Smooth muscle cell of the brain vasculature (primary cell): Measurements from ENCODE around the gene DPP4.
"Not testable (repeated sequence)": the region's sequence is repeated elsewhere in the genome, so short reads cannot be mapped to it uniquely, and the experiment has no call there.

Experiments used
- DNase-seq: peaks from one replicate; pipeline ENCODE4 v3.0.0-alpha.2; 2012; ENCODE audit warnings: low read depth, low spot score

The DPP4 gene

DNA sequence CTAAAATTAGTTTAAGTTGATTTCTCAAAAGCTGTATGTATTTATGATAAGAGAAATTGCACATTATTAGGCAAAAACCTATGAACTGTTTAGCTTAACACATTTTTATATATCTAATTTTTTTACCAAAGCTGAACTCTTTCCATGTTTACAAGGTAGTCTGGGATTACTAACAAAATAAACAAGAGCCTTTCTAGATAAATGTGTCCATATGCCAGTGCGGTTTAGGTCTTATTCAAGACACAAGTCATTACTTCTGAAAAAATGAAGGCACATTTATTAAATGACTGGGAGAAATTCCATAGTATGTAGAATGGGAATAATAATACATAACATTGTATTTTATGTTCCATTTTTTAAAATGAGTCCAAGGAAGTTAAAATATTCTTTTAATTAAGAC is 82.0 kb downstream of the DPP4 start:
- DNase-seq: no peak

DNA sequence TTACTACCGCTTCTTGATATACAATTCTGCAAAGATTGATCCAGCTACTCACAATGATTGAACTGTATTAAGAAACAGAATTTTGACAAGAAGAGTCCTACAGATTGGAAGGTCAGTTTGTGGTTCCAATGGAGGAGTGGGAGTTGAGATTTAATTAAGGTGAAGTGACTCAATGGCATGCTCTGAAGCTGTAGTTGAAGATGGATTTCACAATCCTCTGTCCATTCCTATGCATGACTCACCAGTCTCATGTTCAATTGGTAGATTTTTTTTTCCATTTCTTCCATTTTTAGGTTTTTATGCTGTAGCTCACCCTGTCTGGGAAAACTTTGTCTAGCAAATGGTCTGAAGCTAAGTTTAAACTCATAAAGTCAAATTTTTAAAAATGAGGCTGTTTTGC is 83.3 kb downstream of the DPP4 start:
- DNase-seq: peak; percentile 21

DNA sequence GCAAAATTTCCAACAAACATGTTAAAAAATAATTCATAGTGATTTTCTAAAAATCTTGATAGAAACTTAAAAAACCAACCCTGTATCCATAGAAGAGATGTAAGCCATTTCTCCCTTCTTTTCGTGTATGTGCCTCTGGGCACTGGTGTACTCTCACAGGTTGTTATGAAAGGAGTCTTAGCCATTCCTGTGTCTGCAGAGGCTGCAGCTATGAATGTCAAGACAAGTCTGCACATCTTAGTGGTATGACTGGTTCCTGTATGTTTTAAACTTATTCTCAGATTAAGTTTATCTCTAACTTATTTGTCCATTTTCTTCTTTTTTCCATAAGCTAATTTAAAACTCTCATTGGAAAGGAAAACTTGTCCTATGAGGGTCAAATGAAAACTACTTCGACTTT is 84.0 kb downstream of the DPP4 start:
- DNase-seq: no peak

DNA sequence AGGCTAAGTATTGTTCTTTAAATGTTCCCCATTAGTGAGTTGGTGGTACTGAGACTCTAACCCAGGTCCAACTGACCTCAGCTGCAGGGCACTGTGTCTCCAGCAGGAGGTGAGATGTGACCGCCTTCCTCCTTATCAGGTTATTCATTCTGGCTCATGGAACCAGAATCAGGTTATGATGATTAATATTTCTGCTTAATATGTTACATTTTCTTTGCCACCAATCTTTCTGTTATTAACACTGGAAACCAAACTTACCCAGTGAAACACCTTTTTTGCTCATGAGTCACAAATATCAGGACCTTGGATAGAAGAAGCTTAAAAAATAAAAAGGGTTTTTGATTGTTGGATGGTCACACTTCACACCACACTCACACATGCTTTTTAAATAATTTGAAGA is 85.4 kb downstream of the DPP4 start:
- DNase-seq: no peak

- DNase-seq: no peak
Observed at GRCh38 chr2:161987311-161987710, 86.7 kb downstream of the DPP4 start.

DNA sequence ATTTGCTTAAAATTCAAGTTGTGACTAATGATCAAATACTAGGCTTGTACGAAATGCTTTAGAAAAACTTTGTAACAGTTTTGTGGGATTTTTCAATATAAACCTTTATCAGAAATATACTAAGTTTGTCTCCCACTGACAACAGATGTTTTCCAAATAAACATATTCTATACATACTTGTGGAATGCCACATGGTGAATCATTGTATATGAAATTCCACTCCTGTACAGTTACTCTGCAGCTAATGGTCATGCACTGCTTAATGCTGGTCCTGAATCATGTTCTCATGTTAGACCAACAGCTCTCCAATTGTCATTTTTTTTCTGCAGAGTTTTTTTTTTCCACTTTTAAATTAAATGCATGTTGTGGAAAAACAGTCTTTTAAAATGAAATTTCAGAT is 90.1 kb downstream of the DPP4 start:
- no peak for DNase-seq

DNA sequence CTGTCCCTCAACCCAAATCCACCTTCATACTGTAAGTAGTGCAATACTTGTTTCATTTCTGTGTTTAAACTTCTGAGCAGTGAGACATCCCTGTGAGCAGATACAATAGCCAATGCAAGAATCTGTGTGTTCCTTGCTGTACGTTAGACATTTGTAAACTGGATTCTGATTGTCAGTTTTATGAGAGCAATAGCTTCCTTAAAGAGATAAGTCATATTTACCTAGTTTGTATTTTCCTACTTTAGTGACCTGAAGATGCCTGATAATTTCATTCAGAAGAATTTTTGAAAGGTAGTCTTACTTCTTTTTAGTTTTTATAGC is 90.7 kb downstream of the DPP4 start:
- DNase-seq: no peak

DNA sequence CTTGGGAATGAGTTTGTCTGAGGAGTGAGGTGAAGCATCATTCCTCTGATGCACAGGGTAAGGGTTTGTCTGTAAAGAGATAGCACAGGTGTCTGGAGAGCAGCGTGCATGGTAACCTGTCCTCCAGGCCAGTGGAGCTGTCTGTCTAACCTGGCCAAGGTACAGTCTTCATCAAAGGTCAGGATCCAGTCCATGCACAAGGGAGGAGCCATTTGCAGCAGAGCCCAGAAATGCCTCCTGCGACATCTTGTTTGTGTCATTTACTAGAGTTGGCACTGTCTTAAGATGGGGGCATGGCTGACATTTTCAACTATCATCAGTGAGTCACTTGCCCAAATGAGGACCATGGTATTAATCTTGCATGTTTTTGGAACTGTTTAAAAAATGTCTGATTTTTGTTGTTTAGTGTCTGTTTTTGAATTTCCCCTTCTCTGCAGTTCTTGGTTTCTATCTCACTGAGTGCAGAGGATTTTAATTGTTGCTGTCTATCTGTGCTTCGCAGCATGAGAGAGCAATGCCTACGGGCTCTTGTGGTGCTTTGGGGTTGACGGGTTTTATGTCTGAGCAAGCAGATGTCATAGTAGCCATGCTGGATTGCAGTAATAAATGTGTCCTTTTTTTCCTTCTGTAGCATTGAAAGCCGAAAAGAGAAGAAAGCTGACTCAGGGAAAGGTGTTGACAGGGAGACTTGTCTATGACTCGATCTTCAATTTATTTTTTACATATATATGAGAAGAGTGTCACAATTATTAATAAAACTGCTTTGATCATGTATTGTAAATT is 91.3 kb downstream of the DPP4 start:
- DNase-seq: no peak

DNA sequence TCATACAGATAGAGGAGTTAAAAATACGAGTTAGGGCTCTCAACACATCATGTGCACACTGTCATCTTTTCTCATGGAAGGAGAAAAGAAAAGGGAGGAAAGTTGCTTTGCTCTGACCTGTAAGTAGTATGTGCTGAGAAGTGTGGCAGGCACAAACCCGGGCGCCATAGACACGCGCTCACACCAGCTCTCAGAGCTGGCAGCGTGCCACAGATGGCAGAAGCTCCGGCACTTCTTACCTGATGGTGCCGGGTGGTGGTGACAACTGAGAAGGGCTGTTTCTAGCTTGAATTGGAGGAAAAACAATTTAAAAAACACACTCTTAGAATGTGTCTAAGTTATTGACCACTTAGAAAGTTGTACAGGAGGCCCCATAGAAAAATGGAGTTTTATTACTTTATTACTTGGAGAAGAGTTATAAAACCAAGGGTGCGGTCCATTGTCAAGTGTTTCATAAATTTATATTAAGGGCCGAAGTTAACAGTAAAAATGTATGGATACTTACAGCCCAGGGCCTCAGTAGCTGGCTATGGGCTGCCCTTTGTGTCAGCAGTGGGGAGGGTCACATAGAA is 92.2 kb downstream of the DPP4 start:
- DNase-seq: no peak

GRCh38 chr2:161980976-161981375 is 93.0 kb downstream of the DPP4 start:
- no peak for DNase-seq

DNA sequence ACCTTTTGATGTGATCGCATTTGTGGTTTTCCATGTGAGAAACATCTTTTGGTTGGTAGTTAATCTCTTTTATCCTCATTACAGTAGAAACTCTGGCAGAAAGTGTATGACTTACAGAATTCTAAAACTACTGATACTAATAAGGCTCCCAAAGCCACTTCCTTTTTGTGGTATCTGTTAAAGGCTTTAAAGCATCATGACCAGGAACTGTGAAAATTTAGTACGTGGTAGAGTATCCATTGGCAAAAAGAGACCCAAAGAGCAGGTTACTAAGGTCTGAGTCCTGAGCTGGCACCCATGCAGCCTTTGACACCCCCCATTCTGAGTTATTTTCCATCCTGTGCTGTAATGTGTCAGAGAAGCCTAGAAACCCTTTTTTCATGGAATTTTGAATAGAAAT is 94.5 kb downstream of the DPP4 start:
- no peak for DNase-seq

GRCh38 chr2:161977926-161978325 is 96.1 kb downstream of the DPP4 start:
- DNase-seq: not testable (repeated sequence)

DNA sequence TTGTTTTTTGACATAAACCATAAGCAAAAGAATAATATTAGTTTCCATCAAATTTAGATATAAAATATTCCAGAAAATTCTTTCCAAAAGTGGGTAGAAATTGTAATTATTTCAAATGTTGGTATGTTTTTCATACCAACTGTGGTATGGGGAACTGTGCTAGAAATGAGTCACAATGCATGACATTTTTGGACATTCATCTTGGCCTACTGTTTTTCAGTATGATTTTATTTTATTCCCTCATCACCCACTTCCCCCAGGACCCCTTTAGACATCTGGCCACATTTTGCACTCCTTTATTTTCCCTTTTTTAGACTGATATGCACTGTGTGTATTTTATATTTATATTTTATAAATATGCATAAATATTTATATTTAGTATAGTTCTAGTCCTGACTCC is 97.1 kb downstream of the DPP4 start:
- no peak for DNase-seq

- DNase-seq: no peak
Observed at GRCh38 chr2:161976295-161976694, 97.7 kb downstream of the DPP4 start.

DNA sequence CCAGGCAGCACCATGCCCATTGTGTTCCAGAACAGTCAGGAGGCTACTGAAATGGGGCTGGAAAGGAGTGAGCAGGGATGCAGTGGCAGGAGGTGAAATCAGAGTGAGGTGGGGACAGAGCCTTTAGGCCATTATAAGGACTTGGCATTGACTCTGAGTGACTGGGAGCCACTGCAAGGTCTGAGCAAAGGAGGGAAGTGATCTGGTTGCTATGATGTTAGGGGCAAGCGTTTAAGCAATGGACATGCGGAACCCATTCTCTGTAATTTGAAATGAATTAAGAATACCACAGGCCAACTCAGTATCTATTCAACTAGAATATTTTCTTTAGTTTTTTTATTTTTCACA is 98.2 kb downstream of the DPP4 start:
- no peak for DNase-seq

DNA sequence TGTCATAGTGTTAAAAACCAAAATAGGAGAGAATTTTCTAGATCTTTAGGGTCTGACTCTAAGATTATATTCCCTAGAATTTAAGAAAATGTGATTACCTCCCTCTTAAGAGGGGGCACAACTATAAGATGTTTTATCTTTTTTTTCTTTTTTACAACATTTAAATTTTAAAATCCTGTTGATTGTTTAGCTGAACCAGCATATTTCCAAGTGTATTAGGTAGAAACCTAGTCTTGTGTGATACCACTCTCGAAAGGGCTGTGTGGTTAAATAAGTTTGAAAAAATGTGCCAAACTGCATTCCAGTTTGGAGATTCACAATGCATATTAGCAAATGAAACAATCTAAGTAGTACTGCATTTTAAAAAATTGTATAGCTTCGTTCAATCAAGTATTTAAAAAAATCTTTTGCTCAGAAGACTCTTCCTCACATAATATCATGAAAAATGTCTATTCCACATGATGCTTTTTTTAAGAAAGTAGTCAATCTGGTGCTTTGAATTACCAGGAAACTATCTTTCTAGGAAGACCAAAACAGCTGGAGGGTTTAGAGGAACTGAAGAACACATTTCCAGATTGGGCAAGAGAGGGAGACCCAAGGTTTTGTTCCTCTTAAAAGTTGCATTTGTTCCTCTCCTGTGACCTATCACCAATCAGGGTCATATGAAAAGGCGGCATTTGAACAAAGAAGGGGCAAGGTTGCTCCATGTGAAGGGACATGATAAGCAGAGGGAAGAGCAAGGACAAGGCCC is 98.8 kb downstream of the DPP4 start:
- no peak for DNase-seq

GRCh38 chr2:161974461-161974860 is 99.6 kb downstream of the DPP4 start:
- no peak for DNase-seq

- DNase-seq: no peak
Observed at GRCh38 chr2:161972866-161973265, 101.1 kb downstream of the DPP4 start.

DNA sequence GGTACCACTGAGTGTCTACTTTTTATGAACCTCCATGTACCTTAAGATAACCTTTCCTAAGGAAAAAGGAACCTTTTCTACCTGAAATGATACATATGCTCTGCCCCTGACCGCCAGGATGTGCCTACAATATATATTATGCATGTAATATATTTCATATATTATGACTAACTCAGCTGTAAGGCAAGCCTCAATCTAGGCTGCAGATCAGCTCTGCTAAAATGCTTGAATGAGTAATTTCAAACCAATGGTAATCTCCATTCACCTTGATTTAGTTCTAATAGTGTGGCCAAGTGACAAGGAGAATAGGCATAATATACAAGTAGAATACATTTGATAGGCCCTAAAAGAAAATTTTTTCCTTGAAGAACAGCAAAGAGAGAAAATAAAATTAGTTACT is 101.8 kb downstream of the DPP4 start:
- DNase-seq: no peak

DNA sequence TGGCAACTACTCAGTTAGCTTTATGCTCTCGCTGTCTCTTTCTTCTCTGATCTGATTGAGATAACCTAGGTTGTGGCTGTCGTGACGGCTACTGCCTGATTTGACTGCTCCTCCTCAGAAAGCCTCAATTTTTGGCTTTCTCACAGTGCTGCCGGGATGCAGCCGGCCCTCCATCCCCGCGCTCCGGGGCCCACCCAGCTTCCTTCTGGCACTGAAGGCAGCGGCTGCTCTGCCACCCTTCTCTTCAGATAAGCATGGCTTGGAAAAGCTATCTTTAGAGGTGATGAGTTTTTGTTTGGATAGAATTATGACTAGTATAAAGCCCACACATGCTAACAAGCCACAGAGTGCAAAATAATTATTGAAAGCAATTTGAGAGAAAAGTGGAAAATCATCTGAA is 102.5 kb downstream of the DPP4 start:
- DNase-seq: no peak

- DNase-seq: no peak
Observed at GRCh38 chr2:161969159-161969558, 104.9 kb downstream of the DPP4 start.

DNA sequence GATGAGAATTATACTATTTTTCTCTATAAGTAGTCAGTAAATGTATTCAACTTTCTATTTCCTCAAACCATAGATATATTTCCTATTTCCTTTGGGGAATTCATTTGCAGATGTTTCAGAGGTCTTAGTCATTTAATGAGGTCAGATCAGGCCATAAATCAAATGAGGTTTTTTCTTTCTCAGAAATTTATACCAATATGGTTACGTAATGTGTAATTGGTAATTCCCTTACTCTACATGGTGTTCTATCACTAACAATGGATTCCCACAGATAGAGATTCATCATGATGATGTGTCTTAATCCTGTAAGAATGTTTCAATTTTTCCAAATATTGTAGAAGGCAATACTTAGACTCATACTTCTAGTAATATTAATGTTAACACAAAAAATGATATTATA is 108.0 kb downstream of the DPP4 start:
- no peak for DNase-seq

GRCh38 chr2:161964160-161964559 is 109.9 kb downstream of the DPP4 start:
- DNase-seq: no peak
